HG03280 (cell line): ENCODE results near the gene KCNE4.

Experiments used
- ATAC-seq: cut with Tn5 transposase; IDR thresholded peaks from one replicate; pipeline ENCODE4 v1.9.1; 2021; ENCODE audit warnings: mild to moderate bottlenecking, moderate library complexity; ENCODE audit not compliant: unreplicated experiment

Gene KCNE4

DNA sequence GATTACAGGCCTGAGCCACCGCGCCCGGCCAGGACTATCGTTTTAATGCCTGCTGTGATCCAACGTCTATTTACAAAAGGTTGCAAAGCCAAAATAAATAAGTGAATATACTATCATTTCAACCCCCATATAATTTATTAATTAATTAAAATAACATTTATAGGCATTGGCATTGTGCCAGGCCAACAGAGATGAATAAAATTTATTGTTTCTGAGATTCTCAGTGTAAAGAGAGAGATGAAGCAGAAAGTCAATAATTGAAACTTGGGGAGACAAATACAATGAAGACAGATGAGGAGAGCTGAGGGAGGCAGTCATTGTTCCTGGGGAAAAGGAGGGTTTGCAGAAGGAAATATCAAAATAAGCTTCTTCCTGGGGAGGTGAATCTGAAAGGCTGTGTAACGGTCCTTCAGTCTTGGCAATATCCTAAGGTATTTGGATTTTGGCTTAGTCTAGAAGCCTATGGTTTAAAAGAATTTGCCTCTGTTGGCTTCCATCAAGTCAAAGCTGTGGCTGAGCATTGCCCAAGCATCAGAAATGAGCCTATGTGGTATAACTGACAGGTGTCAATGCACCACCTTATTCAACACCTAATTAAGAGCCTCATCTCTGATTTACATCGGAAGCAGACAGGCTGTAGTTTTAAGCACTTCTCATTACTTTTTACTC is 31.5 kb downstream of the KCNE4 start:
- no peak for ATAC-seq

DNA sequence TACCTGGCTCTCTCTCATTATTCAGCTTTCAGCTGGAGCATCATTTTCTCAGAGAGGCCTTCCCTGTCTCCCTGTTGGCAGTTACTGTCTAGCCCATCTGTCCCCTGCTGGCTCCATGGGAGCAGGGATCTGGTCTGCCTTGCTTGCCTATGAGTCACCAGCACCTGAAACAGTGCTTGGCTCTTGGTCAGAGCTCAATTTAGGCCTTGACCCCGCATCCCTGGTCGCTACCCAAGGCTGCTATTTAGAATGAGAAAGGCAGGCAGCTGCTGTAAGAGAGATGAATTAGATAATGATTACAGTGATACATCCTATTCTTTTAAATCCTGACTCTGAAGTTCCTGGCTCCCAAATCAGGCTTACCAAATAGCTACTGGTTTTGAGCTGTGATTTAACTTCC is 32.9 kb downstream of the KCNE4 start:
- no peak for ATAC-seq

DNA sequence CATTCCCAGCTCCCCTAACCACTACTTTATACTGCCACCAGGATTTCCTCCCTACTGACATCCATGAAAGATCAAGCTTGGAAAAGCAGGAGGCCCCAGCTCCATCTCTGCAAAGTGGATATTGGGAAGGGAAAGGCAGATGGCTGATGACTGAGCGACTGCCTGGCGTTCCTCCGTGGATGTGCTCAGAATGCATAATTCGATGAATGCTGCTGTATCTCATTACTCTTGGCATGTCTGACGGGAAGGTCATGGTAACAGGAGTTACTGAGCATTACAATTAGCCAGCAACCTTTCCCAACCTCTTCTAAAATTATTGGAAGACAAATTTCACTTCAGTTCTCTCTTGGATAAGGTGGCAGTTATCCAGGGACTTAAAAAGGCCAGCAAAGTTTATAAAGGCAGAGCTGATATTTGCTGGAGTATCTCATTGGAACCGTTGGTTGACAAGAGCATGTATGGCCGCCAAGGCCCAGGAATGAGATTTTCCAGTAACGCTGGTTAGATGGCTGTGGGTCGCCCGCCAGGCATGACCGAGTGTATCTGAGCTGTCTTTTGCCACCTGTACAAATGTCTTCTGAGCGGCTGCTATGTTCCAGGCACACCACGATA is 34.5 kb downstream of the KCNE4 start:
- no peak for ATAC-seq

DNA sequence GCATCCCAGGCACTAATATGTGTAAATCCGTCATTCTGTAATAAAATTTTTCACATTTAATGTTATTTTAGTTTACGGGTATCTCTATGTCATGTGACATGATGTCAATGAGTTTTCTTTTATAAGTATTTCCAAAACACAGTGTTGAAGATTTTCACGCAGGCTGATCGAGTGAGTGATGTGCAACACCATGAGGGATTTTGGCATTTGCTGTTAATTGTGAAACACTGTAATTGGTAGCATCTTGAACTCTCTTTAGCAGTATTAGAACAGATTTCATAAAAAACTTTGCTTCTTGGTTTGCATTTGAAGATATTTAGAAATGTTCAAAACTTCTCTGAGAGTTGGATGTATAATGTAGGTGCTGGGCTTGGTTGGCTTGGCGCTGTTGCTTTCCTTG is 35.5 kb downstream of the KCNE4 start:
- no peak for ATAC-seq

DNA sequence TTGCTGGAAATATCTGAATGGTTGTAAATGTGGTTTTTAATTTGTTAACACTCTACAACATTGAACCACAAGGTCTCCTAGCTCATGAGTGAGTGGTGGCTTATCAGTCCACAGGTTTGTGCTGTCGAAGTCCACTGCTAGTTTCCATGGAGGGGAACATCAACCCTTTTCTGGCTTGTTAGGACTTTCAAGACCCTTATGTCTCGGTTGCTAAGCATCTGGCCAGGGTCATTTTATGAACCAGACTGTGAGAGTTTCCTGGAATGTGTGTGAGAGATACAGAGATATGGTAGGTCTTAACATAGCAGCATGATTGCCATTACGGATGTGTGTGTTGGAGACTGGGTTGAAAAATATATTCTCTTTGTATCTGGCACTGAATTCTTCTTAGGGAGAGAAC is 36.9 kb downstream of the KCNE4 start:
- no peak for ATAC-seq

DNA sequence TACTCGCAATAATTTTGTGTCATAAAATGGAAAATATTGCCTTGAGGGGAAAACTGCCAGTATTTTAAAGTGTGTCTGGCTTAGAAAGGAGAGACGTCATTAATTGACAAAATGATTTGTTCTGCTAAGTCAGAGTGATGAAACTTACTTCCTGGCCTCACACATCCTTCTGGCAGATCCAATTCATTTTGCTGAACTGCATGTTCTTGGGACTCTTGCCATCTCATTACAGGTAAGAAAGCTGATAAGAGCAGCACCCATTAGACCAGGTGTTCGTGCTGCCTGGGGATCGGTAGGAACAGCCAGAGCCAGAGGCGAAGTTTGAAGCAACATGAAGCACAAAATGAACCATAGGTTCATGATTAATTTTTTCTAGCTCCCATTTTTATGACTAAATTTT is 38.0 kb downstream of the KCNE4 start:
- ATAC-seq = no peak

DNA sequence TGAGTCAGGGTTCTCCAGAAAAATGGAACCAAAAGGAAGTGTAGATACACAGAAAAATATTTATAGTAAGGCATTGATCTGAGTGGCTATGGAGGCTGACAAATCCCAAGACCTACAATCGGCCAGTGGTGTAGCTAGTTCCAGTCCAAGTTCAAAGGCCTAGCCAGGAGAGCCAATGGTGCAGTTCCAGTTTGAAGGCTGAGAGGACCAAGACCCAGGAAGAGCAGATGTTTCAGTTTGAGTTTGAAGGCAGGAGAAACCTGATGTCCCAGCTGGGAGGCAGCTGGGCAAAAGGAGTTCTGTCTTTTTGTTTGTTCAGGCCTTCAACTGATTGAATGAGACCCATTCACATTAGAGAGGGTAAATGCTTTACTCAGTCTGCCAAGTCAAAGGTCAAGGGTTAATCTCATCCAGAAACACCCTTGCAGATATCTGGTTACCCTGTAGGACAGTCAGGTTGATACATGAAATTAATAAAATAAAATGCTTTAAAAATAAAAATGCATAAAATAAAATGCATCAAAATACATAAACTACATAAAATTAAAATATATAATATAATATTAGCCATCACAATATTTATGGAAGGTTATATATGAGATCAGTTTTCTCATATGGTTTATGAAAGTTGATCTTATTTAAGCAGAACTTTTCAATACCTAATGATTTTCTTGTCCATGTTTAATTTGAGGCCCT is 38.7 kb downstream of the KCNE4 start:
- ATAC-seq = no peak

DNA sequence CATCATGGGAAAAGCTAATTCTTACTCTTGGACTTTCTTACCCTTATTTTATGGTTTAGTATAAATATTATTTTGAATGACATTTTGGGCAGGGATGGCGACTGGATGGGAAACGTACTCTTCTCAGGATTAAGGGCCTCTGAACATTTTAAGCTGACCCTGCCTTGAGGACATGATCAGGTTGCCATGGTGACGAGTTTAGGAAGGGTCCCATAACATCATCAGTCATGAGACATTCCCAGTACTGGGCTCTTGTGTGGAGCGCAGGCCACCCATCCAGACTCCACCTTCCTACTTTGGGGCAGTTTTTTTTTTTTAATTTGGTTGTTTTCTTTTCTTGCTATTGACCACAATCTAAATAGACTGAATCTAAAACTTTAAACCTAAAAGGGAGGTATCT is 40.7 kb downstream of the KCNE4 start:
- ATAC-seq = no peak

DNA sequence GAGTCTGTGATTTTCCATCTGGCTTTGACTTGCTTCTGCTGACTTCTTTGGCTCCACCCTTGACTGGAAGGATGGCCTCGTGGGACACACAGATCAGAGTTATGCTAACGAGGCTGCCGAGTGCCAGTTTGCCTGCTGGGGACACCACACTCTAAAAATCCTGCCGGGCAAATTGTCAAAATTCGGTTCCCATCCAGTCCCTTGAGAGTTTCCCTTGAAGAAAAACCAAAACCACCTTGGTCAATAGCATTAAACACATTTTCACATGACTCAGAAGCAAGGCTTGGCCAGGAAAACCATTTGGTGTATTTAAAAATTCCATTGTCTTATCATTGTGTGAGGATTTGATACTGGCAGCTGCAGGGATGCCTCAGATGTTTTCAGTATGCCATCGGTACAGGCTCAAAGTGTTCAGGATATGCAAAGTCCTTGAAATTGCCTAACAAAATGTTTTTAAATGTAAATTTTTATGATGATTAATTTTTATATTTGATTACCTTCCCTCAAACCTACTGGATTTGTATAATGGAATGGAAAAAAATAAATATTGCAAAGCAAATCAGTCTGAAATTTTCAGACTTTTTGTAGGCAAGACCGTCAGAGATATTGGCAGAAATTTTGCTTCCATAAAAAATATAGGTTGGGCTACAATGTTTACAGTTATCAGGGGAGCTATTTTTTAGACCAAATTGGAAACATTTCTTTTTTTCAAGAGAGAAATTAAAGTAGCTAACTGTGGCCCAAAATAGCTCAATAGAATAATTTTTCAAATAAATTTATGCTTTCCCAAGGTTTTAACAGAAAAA is 41.6 kb downstream of the KCNE4 start:
- no peak for ATAC-seq

DNA sequence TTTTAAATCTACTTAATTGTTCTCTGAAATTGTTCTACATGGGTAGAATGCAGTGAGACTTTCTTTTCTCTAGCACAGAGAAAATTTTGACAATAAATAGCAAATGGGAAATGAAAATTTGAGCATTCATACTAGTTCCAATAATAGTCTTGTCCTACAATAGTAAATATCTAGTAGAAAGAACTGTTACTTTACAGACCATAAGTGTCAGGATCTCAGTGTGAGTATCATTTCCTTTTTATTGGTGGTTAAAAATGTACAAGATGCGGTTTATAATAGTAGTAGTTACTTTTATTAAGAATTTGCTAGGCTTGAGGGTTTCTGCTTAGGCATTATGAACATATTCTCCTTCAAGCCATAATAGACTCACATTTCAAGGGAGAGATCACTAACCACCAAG is 43.2 kb downstream of the KCNE4 start:
- ATAC-seq = no peak

DNA sequence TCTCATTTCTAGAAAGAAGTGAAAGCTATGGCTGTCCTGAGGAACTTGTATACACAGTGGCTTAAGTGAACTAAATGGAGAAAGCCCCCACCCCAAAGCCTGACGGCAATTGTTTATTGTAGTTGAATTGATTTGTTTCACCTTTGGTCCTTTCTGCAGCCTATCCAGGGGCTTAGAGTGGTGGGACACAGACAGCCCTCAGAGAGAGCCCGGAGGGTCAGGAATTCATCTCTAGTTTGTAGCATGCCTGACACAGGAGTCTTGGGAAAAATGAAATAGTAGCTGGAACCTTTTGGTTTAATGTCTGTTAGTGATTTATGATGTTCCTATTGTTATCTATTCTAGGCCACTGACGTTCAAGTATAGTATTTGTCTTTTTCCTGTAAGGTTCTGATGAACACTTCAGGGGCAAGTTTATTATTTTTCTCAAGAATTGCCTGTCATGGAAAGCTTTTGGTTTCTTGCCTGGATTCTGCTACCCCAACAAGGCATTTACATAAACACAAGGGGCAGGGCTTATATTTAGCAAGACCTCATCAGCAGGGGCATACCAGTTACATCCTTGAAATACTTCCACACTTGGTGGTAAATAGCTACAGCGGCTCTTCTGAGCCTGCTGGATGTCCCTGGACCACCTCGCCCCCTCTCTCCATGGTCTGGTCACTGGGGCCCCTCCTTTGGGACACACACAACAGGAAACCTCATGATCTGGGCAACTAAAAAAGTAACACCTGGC is 44.4 kb downstream of the KCNE4 start:
- no peak for ATAC-seq

DNA sequence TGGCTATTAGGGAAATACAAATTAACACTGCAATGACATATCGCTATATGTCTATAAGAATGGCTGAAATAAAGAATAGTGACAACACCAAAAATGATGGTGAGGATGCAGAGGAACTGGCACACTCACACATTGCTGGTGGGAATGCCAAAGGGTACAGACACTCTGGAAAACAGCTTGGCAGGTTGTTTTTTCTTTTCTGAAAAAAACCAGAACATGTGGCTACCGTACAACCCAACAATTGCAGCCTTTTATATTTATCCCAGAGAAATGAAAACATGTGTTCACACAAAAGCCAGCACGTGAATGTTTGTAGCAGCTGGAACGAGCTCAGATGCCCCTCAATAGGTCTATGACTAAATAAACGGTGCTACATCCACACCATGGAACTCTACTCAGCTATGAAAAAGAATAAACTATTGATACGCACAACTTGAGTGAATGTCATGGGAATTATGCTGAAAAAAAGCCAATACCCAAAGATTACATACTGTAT is 45.9 kb downstream of the KCNE4 start:
- ATAC-seq = no peak

DNA sequence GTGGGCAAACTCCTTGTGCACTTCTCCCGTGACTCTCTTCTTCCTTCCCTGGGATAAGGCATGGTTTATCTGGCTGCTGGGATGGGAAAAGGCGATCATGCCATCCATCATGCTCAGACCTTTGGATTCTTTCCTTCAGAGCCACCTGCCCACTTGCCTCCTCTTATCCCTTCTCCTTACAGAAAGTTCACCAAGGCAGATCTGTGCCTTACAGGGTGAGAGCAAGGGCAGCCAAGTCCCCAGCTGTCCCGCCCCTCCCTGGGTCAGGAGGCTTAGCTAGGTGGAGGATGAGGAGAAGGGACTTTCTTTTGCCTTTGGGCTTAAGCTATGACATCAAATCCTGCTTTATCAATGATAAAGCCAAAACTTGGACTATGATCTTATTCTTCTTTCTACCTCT is 47.6 kb downstream of the KCNE4 start:
- ATAC-seq = no peak

DNA sequence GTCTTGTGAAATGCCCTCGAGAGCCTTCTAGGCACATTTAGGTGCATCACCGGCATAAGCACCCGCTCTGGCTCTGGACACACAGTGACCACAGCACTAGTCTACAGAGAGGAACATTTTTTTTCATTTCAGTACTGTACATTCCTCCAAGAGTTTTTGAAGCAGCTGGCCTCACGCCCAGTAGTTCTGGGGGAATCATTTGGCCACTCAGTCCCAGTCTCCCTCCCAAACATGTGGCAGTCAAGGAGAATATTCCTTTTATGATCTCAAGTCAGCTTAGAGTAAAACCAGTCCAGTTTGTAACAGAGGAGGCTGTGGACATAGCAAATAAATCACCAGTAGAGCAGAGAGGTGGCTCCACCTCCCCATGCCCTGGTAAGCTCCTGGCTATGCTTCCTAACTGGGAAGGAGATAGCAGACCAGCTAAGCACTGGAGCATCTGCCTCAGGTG is 48.1 kb downstream of the KCNE4 start:
- ATAC-seq = no peak

DNA sequence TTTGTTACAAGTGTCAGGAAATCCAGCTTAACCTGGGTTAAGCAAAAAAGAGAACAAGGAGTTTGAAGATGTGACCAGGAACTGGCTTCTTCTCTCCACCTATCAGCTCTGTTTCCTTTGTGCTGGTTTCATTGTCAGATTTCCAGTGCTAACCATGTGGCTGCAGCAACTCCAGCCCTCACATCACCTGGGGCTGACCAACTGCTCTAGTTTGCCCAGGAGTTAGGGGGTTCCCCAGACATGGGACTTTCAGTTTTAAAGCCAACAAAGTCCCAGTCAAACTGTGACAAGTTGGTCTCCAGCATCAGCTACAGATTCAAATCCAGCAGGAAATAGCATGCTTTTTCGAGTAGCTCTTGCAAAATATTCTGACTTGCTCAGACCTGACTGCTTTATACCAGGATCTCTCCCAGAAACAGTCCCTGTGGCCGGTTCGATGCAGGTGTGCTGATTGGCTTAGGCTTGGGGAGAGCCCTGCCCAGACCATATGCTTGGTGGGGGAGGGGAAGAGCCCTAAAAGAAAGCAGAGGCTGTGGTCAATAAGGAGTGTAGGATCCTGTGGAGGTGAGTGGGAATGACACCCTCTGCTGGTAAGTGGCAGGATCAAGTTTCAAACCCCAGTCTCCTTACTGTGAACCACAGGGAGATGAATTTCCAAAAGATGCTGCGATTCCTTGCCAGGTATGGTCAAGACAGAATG is 49.5 kb downstream of the KCNE4 start:
- peak; percentile 58 for ATAC-seq

DNA sequence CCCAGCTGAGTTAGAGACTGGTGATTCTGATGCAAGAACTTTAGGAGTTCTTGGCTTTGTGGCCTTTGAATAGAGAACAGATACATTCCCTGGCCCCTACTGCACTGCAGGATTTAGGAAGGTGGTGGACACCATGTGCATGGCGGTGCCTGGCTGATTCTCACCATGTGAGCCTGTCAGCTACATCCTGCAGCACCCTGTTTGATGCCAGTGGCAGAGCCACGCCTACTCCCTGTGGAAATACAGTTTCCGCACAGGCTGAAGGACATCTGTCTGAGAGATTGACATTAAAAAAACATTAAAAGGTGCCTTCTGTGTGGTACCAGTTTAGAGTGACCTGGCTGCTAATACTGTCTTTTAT is 50.0 kb downstream of the KCNE4 start:
- no peak for ATAC-seq

DNA sequence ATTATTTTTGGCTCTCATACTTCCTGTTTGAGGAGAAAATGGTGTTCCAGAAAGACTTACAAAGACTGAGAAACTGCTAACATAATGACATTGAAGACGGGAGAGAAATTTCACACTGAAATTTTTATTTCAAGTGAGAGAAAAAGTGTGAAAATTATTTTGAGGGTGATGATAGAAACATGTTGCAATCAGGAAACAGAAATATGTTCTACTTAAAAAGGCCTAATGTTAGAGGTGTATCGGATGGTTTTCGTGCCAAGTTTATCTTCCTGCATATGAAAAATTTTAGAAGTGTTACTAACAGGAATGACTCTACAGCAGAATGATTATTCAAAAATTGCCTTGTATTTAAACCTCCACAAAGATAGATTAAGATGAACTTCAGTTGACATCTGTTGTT is 50.5 kb downstream of the KCNE4 start:
- no peak for ATAC-seq

DNA sequence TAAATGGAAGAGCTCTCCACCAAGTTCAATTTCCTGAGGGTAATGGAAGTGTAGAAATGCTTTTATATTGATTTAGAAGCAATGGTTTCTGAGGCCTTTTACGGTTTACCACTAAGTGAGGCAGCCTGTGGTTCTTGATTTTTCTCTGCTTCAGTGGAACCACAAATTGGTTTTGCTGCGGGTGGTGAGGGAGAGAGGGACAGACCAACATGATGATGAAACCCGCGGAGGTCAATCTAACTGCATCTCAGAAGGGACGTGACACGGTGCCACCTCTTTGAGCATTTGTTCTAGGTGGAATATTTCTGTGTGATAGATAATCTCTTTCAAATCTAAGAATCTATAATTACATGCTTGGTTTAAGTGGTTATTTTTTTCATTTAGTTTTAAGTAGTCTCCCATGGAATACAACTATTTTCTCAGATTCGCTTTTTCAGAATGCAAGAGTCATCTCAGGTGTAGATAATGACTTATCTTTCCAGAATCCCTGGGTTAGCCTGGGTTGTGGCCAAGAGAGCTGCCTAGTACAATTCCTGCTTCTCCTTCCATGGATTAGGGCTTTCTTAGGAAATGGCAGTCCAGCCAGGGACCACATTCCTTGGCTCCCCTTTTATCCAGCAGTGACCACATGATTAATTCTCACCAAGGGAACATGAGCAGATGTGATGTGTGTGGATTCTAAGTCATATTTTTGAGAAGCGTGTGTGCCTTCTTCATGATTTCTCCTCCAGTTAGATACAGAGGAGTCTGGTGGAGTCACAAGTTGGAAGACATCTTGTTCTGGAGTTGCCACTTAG is 52.5 kb downstream of the KCNE4 start:
- ATAC-seq = no peak
